ENCODE data around the gene IGFBP2. TPM values are rescaled to one million over a fixed set of nuclear protein-coding genes. Genes with fewer than 3 reads are reported as not detected.
"Not testable (repeated sequence)": the region's sequence is repeated elsewhere in the genome, so short reads cannot be mapped to it uniquely, and the experiment has no call there.

The IGFBP2 gene
- 10 to 100 TPM; 37.9 to 54.8 TPM for total RNA-seq
- long read RNA-seq, donor 1, transcript IGFBP2-201 (4 exons, 1,439 nt) = major isoform, 52 of 55 reads
- long read RNA-seq, donor 1, partial matches to known transcripts = 1 of 55 reads
- long read RNA-seq, donor 1, other reads (novel, unspliced or antisense) = 2 of 55 reads
- long read RNA-seq, donor 2, partial matches to known transcripts = 3 of 5 reads
- long read RNA-seq, donor 2, other reads (novel, unspliced or antisense) = 1 of 5 reads

- intact Hi-C loops (cut with DNase I) = no loop called here
Observed at GRCh38 chr2:216632952-216633615, at the start of gene IGFBP2. Gene IGFBP2, plus strand, starts transcription at chr2:216633420. Its CDS starts 104 bp downstream, at chr2:216633524.

GRCh38 chr2:216583606-216584005 is 49.6 kb upstream of the IGFBP2 start:
- intact Hi-C loops (cut with DNase I) = no loop called here
- DNase-seq (ENCODE audit: low spot score) = no peak

More at GRCh38 chr2:216632952-216633615, at the start of gene IGFBP2:
- DNase-seq (ENCODE audit: low spot score) = peak; percentile 78

GRCh38 chr2:216584112-216584511 is 49.1 kb upstream of the IGFBP2 start:
- no peak for DNase-seq (ENCODE audit: low spot score)
- intact Hi-C loops (cut with DNase I) = no loop called here

- intact Hi-C loops (cut with DNase I) = no loop called here
- DNase-seq (ENCODE audit: low spot score) = no peak
Observed at GRCh38 chr2:216585441-216585840, 47.8 kb upstream of the IGFBP2 start.

- DNase-seq (ENCODE audit: low spot score) = no peak
- intact Hi-C loops (cut with DNase I) = no loop called here
Observed at GRCh38 chr2:216588861-216589710, 44.1 kb upstream of the IGFBP2 start.

- no peak for DNase-seq (ENCODE audit: low spot score)
- intact Hi-C loops (cut with DNase I) = loop anchor here in 1 of 2 donors (1.0 kb wide), 1 partner anchor 11 kb away; no protein-coding TSS in a partner anchor
Observed at GRCh38 chr2:216589791-216590190, 43.4 kb upstream of the IGFBP2 start.

GRCh38 chr2:216590780-216591179 is 42.4 kb upstream of the IGFBP2 start:
- intact Hi-C loops (cut with DNase I) = loop anchor here in 1 of 2 donors (1.0 kb wide), 1 partner anchor 10 kb away; no protein-coding TSS in a partner anchor
- DNase-seq (ENCODE audit: low spot score) = peak; percentile 82

- intact Hi-C loops (cut with DNase I) = no loop called here
Observed at GRCh38 chr2:216591480-216591879, 41.7 kb upstream of the IGFBP2 start.

GRCh38 chr2:216594081-216594480 is 39.1 kb upstream of the IGFBP2 start:
- intact Hi-C loops (cut with DNase I) = no loop called here
- no peak for DNase-seq (ENCODE audit: low spot score)

More at GRCh38 chr2:216591480-216591879, 41.7 kb upstream of the IGFBP2 start:
- no peak for DNase-seq (ENCODE audit: low spot score)

- intact Hi-C loops (cut with DNase I) = no loop called here
- no peak for DNase-seq (ENCODE audit: low spot score)
Observed at GRCh38 chr2:216596236-216596979, 36.8 kb upstream of the IGFBP2 start.

- intact Hi-C loops (cut with DNase I) = no loop called here
- no peak for DNase-seq (ENCODE audit: low spot score)
Observed at GRCh38 chr2:216596980-216597509, 36.2 kb upstream of the IGFBP2 start.

GRCh38 chr2:216597825-216598224 is 35.4 kb upstream of the IGFBP2 start:
- DNase-seq (ENCODE audit: low spot score); intact Hi-C loops (cut with DNase I): not testable (repeated sequence)

- DNase-seq (ENCODE audit: low spot score) = peak; percentile 17
- intact Hi-C loops (cut with DNase I) = no loop called here
Observed at GRCh38 chr2:216601632-216602409, 31.4 kb upstream of the IGFBP2 start.

- peak; percentile 26 for DNase-seq (ENCODE audit: low spot score)
- intact Hi-C loops (cut with DNase I) = no loop called here
Observed at GRCh38 chr2:216603010-216603883, 30.0 kb upstream of the IGFBP2 start.

GRCh38 chr2:216603884-216604245 is 29.4 kb upstream of the IGFBP2 start:
- peak; percentile 7 for DNase-seq (ENCODE audit: low spot score)
- intact Hi-C loops (cut with DNase I) = no loop called here

- DNase-seq (ENCODE audit: low spot score) = peak; percentile 36
- intact Hi-C loops (cut with DNase I) = no loop called here
Observed at GRCh38 chr2:216604458-216604857, 28.8 kb upstream of the IGFBP2 start.

- peak; percentile 32 for DNase-seq (ENCODE audit: low spot score)
- intact Hi-C loops (cut with DNase I) = no loop called here
Observed at GRCh38 chr2:216606551-216607276, 26.5 kb upstream of the IGFBP2 start.

Measured in posterior vena cava (tissue), 2 donors.